ENCODE data around the gene C21orf58.

The C21orf58 gene

GRCh38 chr21:46366966-46367365 is 43.3 kb upstream of the C21orf58 start:
- DNase-seq (ENCODE audit: low read depth): no peak
- H3K4me3 ChIP-seq (ENCODE audit: control insufficient read depth, low read depth, low read length): no peak overlapping the region
- TF ChIP-seq, protein P1, sequence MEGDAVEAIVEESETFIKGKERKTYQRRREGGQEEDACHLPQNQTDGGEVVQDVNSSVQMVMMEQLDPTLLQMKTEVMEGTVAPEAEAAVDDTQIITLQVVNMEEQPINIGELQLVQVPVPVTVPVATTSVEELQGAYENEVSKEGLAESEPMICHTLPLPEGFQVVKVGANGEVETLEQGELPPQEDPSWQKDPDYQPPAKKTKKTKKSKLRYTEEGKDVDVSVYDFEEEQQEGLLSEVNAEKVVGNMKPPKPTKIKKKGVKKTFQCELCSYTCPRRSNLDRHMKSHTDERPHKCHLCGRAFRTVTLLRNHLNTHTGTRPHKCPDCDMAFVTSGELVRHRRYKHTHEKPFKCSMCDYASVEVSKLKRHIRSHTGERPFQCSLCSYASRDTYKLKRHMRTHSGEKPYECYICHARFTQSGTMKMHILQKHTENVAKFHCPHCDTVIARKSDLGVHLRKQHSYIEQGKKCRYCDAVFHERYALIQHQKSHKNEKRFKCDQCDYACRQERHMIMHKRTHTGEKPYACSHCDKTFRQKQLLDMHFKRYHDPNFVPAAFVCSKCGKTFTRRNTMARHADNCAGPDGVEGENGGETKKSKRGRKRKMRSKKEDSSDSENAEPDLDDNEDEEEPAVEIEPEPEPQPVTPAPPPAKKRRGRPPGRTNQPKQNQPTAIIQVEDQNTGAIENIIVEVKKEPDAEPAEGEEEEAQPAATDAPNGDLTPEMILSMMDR (IDR thresholded peaks at IDR 0.05; ENCODE audit: control insufficient read depth, insufficient read depth, low read depth, low read length, missing control alignments): no peak

- DNase-seq (ENCODE audit: low read depth): no peak
- TF ChIP-seq, protein P1 (IDR thresholded peaks at IDR 0.05; ENCODE audit: control insufficient read depth, insufficient read depth, low read depth, low read length, missing control alignments): no peak
- no peak overlapping the region for H3K4me3 ChIP-seq (ENCODE audit: control insufficient read depth, low read depth, low read length)
These were observed 42.9 kb upstream of the C21orf58 start for GRCh38 chr21:46366561-46366960.

DNA sequence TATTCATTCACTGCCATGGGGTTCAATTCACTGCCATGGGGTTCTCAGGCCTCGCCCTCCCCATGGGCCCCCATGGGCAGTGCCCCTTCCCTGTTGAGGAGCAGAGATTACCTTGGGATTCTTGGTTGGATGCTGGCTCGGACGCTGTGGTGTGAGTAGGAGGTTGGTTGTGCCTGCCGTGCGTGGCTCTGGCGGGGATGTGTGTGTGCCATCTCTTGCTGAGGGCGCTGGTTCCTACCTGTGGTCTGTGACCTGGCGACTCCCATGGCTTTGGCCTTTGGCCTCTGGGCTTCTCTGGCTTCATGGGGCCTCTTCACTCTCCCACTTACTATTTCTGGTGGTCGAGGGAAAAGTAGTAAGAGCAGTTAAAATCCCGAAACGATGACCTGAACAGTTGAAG is 42.4 kb upstream of the C21orf58 start:
- no peak for DNase-seq (ENCODE audit: low read depth)
- no peak overlapping the region for H3K4me3 ChIP-seq (ENCODE audit: control insufficient read depth, low read depth, low read length)
- TF ChIP-seq, protein P1 (IDR thresholded peaks at IDR 0.05; ENCODE audit: control insufficient read depth, insufficient read depth, low read depth, low read length, missing control alignments): no peak

- no peak for DNase-seq (ENCODE audit: low read depth)
- TF ChIP-seq, protein P1 (IDR thresholded peaks at IDR 0.05; ENCODE audit: control insufficient read depth, insufficient read depth, low read depth, low read length, missing control alignments): no peak
- H3K4me3 ChIP-seq (ENCODE audit: control insufficient read depth, low read depth, low read length): no peak overlapping the region
These were observed 40.0 kb upstream of the C21orf58 start for GRCh38 chr21:46363698-46364097.

- H3K4me3 ChIP-seq (ENCODE audit: control insufficient read depth, low read depth, low read length): no peak overlapping the region
- TF ChIP-seq, protein P1 (IDR thresholded peaks at IDR 0.05; ENCODE audit: control insufficient read depth, insufficient read depth, low read depth, low read length, missing control alignments): no peak
- DNase-seq (ENCODE audit: low read depth): no peak
These were observed 39.3 kb upstream of the C21orf58 start for GRCh38 chr21:46362946-46363345.

GRCh38 chr21:46361935-46362334 is 38.3 kb upstream of the C21orf58 start:
- TF ChIP-seq, protein P1 (IDR thresholded peaks at IDR 0.05; ENCODE audit: control insufficient read depth, insufficient read depth, low read depth, low read length, missing control alignments): no peak
- no peak for DNase-seq (ENCODE audit: low read depth)
- no peak overlapping the region for H3K4me3 ChIP-seq (ENCODE audit: control insufficient read depth, low read depth, low read length)

GRCh38 chr21:46361176-46361575 is 37.5 kb upstream of the C21orf58 start:
- H3K4me3 ChIP-seq (ENCODE audit: control insufficient read depth, low read depth, low read length): no peak overlapping the region
- TF ChIP-seq, protein P1 (IDR thresholded peaks at IDR 0.05; ENCODE audit: control insufficient read depth, insufficient read depth, low read depth, low read length, missing control alignments): no peak
- DNase-seq (ENCODE audit: low read depth): no peak
